HT-29 (cell line): ENCODE measurements around the gene ABAT. TPM values are rescaled to one million over a fixed set of nuclear protein-coding genes. Genes with fewer than 3 reads are reported as not detected.
"Not testable (repeated sequence)": the region's sequence is repeated elsewhere in the genome, so short reads cannot be mapped to it uniquely, and the experiment has no call there.

ENCODE experiments used
- DNase-seq: peaks from one replicate; pipeline ENCODE4 v3.0.0-alpha.2; 2015; ENCODE audit warnings: low spot score
- total RNA-seq: library from RNA; depleted of rRNA; stranded (reverse); fragments of >200 nt; shearing (Covaris generic); gene quantifications from 2 replicates; pipeline ENCODE4 v1.2.3, GENCODE V29; 2014

The ABAT gene
- total RNA-seq, 1 experiment from 2014 or later = 0.36 TPM

DNA sequence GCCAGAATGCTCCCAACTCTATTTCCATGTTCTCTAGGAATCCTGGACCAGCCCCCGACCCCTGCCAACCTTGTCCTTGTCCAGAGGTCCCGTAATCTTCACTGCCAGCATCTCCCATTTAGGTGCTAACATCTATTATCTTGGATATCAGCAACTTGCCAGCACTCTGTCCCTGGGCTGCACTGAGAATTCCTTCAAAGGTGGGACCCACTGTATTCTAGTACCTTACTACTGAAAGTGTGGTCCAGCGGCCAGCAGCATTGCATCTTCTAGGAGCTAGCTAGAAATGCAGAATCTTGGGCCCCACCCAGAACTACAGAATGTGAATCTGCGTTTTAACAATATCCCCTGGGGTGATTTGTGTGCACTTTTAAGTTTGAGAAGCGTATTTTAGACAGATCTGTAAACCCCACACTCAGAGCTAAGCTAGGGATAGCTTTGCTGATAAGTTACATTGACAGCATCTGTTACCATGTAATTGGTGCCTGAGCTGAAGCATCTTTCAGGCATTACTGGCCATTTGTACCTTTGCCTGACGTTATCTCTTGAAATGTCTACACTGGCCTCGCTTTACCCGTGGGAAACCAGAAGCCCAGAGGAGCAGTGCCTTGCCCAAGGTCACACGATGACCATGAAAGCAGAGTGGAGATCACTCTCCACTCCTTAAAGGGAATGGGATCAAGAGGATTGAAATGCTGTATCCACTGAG lies 8.3 kb downstream of the ABAT start:
- no peak for DNase-seq

DNA sequence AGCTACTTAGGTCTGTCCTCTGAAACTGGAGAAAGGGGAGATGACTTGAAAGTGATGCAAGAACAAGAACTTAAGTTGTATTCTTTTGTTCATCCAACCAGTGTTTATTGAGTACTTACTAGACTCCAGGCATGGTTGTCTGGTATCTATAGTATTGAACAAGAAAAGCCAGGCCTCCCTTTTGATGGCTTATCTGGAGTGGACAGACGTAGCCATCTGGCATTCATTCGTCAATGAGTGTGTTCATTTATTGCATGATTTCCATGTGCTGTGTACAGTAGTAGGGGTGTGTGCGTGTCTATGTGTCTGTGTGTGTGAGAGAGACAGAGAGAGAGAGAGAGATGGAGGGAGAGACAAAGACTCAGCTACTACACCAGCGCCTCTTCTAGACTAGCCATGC lies 9.2 kb downstream of the ABAT start:
- DNase-seq = no peak

DNA sequence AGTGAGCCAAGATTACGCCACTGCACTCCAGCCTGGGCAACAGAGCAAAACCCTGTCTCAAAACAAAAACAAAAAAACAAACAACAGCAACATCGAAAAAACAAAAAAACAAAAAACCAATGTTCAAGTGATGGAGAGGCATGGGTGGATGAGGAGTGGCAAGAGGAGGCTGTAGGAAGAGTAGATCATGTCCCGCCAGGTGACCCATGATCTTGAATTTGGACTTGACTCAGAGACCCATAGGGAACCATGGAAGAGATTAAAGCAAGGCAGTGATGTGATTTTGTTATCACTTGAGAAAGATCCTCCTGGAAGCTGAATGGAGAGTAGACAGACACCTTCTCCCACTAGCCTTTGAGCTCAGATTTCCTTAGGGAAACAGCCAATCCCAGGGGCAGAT lies 11.2 kb downstream of the ABAT start:
- DNase-seq = no peak

DNA sequence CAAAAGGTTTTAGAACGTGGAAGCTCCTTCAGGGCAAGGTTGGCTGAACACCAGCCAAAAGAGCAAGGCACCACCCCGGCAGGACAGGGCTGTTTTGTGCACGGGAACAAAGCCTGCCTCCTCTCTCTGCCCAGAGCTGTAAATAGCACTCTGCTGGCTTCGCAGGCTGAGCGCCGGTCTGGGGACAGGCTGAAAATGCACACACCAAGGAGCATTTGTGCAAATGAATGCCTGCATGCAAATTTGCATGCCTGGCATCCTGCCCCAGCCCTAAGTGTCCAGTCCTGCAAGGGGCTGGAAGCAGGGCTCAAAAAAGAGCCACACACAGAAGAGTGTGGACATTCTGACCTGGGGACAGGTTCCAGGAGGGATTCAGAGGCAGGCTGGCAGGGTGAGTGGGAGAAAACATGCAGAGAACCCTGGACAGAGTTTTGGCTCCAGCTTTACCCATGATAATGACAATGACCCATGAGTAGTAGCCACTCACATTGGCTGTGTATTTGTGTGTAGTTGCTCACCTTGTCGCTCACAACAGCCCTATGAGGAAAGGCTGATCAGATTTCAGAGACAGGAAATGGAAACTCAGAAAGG lies 11.7 kb downstream of the ABAT start:
- no peak for DNase-seq

DNA sequence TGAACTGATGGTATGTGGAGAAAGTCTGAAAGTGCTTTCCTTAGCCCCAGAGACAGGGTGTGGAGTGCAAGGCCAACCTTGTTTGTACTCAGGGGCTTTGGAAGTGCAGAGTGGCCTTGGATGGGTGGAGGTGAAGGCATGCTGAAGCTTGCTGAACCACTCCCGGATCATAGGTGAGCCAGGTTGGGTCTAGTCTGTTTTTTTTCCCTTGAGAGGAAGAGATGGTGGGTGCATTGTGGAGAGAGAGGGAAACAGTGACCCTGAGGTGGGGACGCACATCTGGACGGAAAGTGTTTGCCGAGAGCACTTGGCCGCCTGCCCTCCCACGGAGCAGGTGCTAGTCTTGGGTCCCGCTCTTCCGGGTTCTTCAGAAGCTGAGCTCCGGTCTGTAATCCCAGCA lies 12.5 kb downstream of the ABAT start:
- DNase-seq = no peak

DNA sequence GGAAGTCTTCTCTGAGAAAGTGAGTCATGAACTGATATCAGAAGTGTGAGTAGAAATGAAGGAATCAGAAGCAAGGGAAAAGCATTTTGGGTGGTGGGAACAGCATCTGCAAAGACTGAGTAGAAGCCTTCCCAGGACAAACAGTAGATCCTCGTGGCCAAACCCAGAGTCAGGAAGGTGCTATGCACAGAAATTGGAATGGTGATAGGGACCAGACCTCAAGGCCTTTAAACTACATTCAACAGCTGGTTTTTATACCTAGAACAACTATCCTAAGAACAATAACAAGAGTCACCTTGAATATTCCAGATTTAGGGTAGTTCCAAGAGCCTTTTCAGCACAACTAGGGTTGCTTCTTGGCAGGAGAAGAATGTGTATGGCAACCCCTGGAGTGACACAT lies 15.3 kb downstream of the ABAT start:
- DNase-seq = no peak

DNA sequence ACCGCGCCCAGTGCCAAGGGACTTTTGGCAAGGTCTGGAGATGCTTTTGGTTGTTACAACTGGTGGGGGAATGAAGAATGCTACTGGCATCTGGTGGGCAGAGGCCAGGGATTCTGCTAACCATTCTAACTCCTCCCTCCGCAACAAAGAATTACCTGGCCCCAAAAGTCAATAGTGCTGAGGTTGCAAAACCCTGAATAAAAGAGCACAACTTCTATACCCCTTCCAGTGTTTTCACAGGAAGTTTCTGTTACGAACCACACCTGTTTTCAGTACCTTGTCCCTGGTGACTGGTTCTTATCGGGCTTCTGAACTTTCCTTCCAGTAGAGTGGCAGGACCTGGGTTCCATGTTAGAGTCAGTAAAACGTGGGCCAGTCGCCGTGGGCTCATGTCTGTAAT lies 17.3 kb downstream of the ABAT start:
- DNase-seq = no peak

DNA sequence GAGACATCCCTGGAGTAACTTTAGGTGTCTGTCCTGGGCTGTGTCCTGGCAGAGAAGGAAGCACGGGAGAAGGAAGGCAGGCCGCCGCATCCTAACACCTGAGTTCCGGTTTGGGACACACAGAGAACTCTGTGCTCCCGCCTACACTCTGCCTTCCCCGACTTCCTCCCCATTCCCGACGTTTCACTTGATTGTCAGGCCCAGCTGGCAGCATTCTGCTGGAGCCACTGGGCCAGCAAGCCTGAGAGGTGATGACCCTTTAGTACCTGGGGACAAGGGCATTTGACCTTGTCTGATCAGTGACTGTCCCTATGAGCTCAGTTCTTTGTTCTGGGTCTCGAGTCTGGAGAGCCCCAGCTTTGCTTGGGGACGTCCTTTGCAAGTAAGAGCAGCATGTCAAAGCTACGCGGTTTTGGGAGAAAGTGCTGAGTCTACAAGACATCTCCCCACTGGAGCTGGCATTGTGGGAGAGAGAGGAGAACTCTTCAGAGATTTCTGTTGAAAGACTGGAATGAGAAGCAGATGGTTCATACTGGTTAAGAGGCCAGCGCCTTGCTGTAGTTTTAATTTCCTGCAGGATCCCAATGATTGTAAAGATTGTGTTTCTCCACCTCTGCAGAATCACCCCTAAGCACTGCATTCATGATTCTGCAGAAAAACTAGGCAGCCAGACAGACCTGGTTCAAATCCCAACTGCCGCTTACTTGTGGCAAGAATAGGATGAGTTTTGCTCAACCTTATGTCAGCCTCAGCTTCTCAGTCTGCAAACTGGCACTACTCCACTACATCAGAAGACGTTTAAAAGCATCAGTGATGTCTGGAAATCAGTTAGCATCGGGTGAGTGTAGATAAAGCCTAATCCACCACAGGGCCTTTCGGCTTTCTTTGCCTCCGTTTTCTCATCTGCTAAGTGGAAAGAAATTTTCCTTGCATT lies 20.6 kb downstream of the ABAT start:
- DNase-seq = no peak

DNA sequence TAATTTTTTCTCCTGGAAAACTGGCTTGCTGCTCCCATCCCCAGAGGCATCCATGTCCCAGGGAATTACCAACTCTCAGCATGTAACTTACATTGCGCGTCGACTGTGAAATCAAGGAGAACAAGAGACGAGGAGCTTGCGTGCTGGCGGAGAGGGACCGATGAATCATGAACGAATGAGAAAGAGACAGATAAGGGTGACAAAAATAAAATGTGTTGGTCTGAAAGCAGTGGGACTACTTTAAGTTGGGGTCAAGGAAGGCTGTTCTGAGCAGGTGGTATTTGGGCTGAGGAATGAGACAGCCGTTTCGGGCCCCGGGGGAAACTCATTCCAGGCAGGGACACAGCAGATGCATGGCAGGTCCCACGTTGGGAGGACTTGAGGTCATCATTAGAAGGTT lies 22.5 kb downstream of the ABAT start:
- DNase-seq = no peak

DNA sequence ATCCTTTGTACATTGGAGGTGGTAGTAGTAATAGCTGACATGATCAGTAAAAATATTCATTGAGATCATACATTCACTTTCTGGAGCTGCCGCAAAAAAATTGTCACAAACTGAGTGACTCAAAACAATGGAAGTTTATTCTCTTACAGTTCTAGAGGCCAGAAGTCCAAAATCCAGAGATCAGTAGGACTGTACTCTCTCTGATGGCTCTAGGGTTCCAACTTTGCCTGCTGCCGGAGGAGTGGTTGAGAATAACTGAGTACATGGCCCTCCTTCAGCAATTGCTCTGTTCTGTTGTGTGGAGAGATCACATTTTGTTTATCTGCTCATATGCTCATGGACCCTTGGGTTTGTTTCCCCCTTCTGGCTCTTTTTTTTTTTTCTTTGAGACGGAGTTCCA lies 23.5 kb downstream of the ABAT start:
- DNase-seq = no peak

DNA sequence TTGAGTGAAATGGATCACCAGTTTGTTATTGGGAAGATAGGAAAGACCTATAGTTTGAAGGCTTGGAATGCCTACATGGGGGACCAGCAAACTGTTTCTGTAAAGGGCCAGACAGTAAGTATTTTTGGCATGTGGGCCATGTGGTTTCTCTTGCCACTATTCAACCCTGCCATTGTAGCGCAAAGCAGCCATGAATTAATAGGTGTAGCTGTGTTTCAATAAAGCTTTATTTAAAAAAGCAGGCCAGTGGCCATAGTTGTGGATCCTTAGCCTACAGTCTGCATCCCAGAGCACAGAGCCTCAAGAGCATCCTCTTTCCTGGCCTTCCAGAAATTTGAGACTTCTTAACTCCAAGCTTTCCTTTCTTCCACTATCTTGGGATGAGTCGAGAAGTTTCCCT lies 29.3 kb downstream of the ABAT start:
- DNase-seq = no peak

DNA sequence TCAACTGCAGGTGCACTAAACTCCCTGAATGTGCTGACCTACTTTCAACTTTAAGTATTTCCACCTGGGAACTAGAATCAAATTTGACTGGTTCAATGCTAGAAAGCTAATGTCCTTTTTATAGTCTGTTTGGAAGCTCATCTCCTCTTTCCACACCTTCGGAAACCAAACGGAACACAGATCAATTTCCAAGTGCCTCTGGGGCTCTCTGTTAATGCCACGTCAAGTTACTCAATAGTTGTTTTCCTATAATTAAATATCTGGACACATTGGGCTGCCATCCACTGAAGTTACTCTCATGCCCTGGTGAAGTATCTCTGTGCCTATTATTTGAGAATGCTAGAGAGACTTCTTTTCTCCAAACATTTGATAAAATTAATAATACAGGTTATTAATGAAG lies 29.7 kb downstream of the ABAT start:
- no peak for DNase-seq

DNA sequence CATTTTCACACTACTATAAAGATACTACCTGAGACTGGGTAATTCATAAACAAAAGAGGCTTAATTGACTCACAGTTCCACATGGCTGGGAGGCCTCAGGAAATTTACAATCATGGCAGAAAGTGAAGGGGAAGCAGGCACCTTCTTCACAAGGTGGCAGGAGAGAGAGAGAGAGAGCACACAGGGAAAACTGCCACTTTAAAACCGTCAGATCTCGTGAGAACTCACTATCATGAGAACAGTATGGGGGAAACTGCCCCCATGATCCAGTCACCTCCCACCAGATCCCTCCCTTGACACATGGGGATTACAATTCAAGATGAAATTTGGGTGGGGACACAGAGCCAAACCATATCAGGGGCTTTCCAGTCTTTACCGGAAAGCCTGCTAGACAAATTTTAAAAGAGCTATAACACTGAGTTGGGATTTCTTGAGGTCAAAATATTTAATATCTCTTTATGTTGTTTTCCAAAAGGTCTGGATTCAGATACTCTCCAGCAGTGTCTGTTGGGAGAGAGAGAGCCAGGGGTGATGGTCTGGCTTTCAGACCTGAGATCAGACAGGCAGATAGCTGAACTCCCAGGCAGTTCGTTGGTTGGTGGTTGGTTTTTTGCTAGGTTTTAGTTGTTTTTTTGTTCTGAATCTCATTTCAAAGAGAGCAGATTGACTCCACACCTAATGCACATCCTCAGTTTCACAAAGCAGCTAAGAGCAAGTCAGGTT lies 30.8 kb downstream of the ABAT start:
- not testable (repeated sequence) for DNase-seq

DNA sequence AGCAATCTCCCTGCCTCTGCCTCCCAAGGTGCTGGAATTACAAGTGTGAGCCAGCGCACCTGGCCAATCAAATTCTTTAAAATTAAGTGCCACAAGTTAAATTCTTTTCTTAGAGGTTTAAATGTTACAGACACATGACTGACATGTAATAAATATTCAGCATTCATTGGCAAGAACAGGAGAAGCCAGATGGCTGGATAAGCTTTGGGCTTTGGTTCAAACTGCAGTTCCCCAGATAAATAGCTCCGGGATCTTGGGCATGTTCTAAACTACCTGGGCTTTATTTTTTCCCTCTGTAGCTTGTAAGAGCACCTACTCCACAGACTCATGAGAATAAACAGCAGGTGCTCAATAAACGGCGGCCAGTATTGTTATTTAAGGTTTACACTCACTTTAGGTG lies 34.1 kb downstream of the ABAT start:
- DNase-seq = no peak

DNA sequence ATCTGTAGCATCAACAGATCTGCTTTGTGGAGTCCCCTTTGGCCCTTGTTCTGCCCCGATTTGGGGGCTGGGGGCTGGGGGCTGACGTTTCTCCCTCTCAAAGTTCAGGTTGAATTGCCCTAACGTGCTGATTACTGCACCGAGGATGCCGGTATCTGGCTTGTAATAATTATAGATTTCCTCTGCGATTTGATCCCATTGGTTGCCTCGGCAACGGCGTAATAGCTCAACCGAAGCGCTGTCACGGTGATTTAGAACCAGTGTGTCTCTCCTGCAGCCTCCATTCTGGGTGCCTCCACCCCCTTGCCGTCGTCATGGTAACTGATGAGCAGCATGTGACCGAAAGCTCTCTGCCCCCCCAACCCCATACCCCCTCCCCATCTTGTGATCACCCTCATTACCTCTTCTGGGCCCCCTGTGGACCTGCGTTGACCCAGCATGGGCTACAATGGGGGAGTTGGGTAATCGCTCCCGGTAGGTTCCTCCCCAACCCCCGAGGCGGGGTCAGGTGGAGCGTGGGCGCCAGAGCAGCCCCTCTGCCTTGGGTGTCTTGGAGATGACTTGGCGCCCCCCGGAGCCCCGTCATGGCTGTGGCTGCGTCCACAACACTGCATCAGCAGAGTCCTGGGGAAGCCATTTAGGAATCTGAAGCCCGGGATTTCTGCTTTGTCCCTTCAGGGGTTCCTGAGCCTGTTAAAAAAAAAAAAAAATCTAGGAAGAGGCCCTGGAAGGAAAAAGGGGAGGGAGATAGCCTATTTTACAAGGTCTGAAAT lies 38.4 kb downstream of the ABAT start:
- DNase-seq = no peak

DNA sequence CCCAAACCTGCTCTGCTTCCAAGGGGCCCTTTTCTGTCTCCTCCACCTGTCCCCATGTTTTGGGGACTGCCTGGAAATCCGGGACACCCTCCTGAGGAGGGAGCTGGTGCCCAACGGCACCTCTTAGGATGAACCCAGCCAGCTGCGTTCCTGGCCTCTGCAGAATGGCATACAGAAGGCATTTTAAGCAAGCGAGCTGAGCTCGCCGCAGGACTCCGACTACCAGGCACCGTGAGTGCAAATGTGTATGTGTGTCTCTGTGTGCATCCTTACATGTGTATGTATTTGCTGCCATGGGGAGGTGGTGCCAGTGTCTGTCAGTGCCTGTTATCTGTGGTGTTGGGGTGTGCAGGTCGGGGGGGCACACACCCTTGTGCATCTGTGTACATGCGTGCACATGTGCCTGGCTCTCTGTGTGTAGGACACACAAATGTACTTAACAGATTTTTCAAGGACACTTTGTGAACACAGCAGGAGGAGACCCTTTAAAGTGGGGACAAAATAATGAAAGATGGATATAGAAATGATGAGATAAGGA lies 39.3 kb downstream of the ABAT start:
- no peak for DNase-seq

DNA sequence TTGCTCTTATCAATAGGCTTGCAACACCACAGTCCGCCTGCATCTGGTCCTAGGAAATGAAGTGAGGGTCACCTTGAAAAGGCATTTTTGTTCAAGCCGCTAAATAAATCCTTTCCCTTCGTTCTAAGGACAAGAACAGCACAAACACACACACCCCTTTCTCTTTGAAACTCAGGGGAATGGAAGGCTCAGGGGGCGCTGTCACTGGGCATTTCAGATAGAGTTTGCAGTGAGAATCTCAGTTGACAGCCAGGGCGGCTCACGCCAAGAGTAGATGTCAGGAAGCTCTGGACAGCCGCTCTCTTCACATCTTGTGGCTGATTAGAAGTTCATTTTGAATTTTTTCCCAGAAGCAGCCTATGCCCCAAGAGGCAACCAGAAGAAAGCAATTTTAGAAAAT lies 39.8 kb downstream of the ABAT start:
- no peak for DNase-seq

DNA sequence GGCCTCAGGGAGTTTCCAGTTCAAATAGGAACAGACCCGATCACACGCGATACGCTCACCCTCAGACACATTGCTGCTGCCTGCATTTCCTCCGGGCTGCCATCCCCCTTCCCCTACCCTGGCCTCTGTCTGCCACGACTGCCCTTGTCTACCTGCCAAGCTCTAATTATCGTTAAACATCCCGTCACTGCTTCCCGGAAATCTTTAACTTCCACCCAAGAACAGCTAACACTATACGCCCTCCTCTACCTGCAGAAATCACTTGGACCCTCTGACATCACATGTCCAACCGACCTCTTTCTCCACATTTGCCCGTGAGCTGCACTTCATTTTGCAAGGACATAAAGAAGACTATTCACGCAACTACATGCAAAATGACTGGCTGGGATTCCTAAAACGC lies 40.4 kb downstream of the ABAT start:
- no peak for DNase-seq

DNA sequence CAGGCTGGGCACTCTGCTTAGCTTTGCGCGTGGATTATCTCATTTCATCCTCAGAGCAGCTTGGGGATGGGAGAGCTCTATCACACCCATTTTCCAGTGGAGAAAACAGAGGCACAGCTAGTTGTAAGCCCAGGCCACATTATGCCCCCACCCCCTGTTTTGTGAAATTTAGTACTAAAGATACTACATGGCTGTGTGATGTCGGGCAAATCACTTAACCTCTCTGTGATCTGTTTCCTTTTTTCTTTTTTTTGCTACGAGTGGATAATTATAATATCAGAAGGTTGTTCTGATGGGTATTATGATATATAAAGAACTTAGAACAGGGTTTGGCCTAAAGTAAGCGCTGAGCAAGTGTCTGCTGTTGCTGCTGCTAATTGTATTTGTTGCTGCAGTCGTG lies 41.6 kb downstream of the ABAT start:
- DNase-seq = no peak

DNA sequence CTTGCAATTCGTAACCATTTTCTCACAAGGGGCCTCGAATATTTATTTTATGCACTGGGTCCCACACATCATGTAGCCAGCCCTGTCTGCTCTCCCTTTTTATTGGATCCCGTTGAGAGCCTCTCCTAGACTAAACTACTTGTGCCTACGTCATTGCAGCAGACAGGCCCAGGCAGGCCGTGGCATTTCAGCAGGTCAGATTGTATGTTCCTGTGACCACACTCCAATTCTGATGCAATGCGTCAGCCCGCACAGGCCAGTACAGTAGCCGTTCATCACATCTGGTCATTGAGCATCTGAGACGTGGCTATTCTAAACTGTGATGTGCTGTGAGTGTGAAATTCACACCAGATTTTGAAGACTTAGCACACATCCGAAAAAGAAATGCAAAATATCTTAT lies 42.2 kb downstream of the ABAT start:
- no peak for DNase-seq

DNA sequence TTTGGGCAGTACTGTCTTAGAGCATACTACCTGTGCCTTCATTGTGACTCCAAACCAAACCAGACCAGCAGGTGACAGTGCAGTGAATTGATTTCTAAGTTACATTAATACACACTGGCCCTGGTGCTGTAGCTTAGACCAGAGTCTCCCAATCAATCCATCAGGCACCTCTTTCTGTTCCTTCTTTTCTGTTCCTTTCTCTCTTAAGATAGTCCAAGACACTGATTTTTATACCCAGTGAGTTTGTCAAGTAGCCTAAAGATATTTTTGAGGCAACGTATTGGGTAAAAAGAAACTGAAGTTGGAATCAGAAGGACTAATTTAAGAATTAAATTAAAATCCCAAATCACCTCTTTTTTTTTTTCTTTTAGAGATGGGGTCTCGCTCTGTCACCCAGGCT lies 43.1 kb downstream of the ABAT start:
- DNase-seq = no peak
